Keratinocyte (primary cell): Measurements from ENCODE around the gene KIF17. TPM values are rescaled to one million over a fixed set of nuclear protein-coding genes. Genes with fewer than 3 reads are reported as not detected.

Experiments used
- DNase-seq: peaks from one replicate; pipeline ENCODE4 v3.0.0-alpha.2; 2011; ENCODE audit warnings: low read depth, missing footprints, low spot score
- FAIRE-seq: peaks from 2 replicates; lab custom pipeline; 2011; peaks lifted over from hg19 to GRCh38; lab: Jason Lieb, UNC
- H2AFZ ChIP-seq: 2 replicates; pipeline ENCODE4 v1.6.0; 2012; ENCODE audit warnings: low read length, control low read depth, inconsistent platforms; ENCODE audit not compliant: control insufficient read depth
- H3K27ac ChIP-seq: 2 replicates; pipeline ENCODE4 v1.5.1; 2011; ENCODE audit warnings: low read length; ENCODE audit not compliant: control insufficient read depth, insufficient read depth
- H3K27me3 ChIP-seq: 3 replicates; pipeline ENCODE4 v1.6.0; 2011; ENCODE audit warnings: low read length; ENCODE audit not compliant: control insufficient read depth, insufficient read depth; ENCODE audit errors: extremely low read depth
- H3K36me3 ChIP-seq, 2 experiments: 2 replicates in 1 of 2; 3 replicates in 1 of 2; pipeline ENCODE4 v1.5.1; 2011; ENCODE audit warnings: low read length in 2 of 2, mild to moderate bottlenecking in 1 of 2; ENCODE audit not compliant: control insufficient read depth in 2 of 2, insufficient read depth in 2 of 2; ENCODE audit errors: extremely low read depth in 1 of 2
- H3K4me1 ChIP-seq: 3 replicates; pipeline ENCODE4 v1.5.1; 2011; ENCODE audit warnings: low read length; ENCODE audit not compliant: control insufficient read depth, insufficient read depth; ENCODE audit errors: extremely low read depth
- H3K4me2 ChIP-seq: 3 replicates; pipeline ENCODE4 v1.6.0; 2011; ENCODE audit warnings: low read depth, low read length; ENCODE audit not compliant: control insufficient read depth, insufficient read depth; ENCODE audit errors: extremely low read depth
- H3K4me3 ChIP-seq, 3 experiments: fragments of 200-600 bp in 1 of 3; sonication (generic) in 1 of 3; 2 replicates in 2 of 3; 3 replicates in 1 of 3; pipeline ENCODE4 v1.5.1; 2011 to 2016; ENCODE audit warnings: low read length in 3 of 3, mild to moderate bottlenecking in 3 of 3, control low read depth in 2 of 3, inconsistent platforms in 1 of 3, low read depth in 1 of 3, mixed read lengths in 1 of 3, mixed run types in 1 of 3, moderate library complexity in 1 of 3; ENCODE audit not compliant: control insufficient read depth in 2 of 3, insufficient read depth in 2 of 3; ENCODE audit errors: extremely low read depth in 1 of 3
- H3K79me2 ChIP-seq: 2 replicates; pipeline ENCODE4 v1.6.0; 2012; ENCODE audit warnings: low read length; ENCODE audit not compliant: control insufficient read depth, insufficient read depth
- H3K9ac ChIP-seq: 3 replicates; pipeline ENCODE4 v1.6.0; 2011; ENCODE audit warnings: low read length; ENCODE audit not compliant: control insufficient read depth, insufficient read depth; ENCODE audit errors: extremely low read depth
- H3K9me1 ChIP-seq: 3 replicates; pipeline ENCODE4 v1.6.0; 2011; ENCODE audit warnings: low read length; ENCODE audit not compliant: control insufficient read depth, insufficient read depth; ENCODE audit errors: extremely low read depth
- H3K9me3 ChIP-seq: 2 replicates; pipeline ENCODE4 v1.5.1; 2012; ENCODE audit warnings: low read depth, low read length; ENCODE audit not compliant: control insufficient read depth
- H4K20me1 ChIP-seq: 3 replicates; pipeline ENCODE4 v1.6.0; 2011; ENCODE audit warnings: low read length; ENCODE audit not compliant: control insufficient read depth, insufficient read depth; ENCODE audit errors: extremely low read depth
- EZH2 ChIP-seq: IDR thresholded peaks from one replicate; pipeline ENCODE4 v1.6.1; 2012; ENCODE audit warnings: inconsistent platforms, mild to moderate bottlenecking, low read length, moderate library complexity
- dilution Hi-C: fragments of 300-500 bp; cut with MboI; formaldehyde crosslinking; loops from one replicate; pipeline ENCODE4 v1.7.0; 2020; ENCODE audit warnings: low sequenced_read_pairs; ENCODE audit not compliant: extremely low pct_ligation_motif_present
- polyA plus RNA-seq, 5 experiments: library from polyadenylated mRNA; depleted of rRNA in 3 of 5; stranded (reverse) in 3 of 5; stranded (forward) in 1 of 5; unstranded in 1 of 5; fragments of >200 nt; gene quantifications; 1 replicate in 1 of 5; 2 replicates in 3 of 5; 3 replicates in 1 of 5; pipeline versions ENCODE4 v1.2.1 to v1.2.3, GENCODE V29; 2011 to 2012; ENCODE audit warnings: missing spikeins in 2 of 5, low read depth in 1 of 5, low replicate concordance in 1 of 5
- TF ChIP-seq, protein P1 (sequence below), 3 experiments: IDR thresholded peaks in 1 of 3; conservative IDR thresholded peaks in 1 of 3; optimal IDR thresholded peaks in 1 of 3; 2 replicates in 2 of 3; 3 replicates in 1 of 3; pipeline versions ENCODE3 to v1.5.1; 2011; ENCODE audit warnings: low read length in 3 of 3, mild to moderate bottlenecking in 3 of 3, moderate library complexity in 2 of 3, control low read depth in 1 of 3, inconsistent platforms in 1 of 3; ENCODE audit not compliant: insufficient read depth in 2 of 3; ENCODE audit errors: extremely low read depth in 1 of 3

The KIF17 gene
- polyA plus RNA-seq, 1 donor (not counting 4 experiments of a cell fraction or from before 2014, with no cell fraction given) = 0.90 TPM

DNA sequence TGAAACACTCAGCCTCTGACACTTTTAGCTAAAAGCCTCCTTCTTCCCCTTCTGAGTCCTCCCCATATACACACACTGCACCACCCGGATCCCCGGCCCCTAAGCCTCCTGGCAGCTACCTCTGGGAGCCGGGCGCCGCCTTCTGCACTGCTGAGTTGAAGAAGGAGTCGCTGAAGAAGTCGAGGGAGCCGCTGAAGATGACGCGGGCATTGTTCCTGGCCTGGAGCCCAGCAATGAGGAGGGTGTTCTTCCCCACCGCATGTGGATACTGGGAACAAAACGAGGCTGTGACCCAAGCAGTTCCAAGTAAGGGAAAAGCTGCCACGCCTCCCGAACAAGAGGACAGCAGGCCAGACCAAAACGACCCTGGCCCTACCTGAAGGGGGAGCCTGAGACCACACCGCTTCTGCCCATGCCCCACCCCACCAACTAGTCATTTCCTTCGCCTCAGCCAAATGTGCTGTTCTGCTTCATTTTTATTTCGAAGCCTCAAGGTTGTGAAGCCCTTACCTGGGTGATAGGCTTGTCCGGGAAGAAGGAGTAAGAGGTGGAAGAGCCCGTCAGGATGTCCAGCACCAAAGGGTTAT is 63.6 kb downstream of the KIF17 start:
- Histone ChIP-seq H3K79me2 (peaks cover 40% of the 10 kb centered on the region), H3K4me3 (no peak overlapping the region), H2AFZ (no peak overlapping the region), H3K4me1 (no peaks in the 10 kb centered on the region), H3K9me1 (no peaks in the 10 kb centered on the region), H3K9me3 (no peaks in the 10 kb centered on the region), H3K27me3 (no peaks in the 10 kb centered on the region), H3K4me2 (no peak overlapping the region), H4K20me1 (peaks cover 6% of the 10 kb centered on the region), H3K36me3 (peaks cover 52 to 73% of the 10 kb centered on the region in 2 experiments), H3K9ac (no peak overlapping the region), H3K27ac (no peak overlapping the region)
- TF ChIP-seq EZH2 = no peak
- TF ChIP-seq, protein P1, sequence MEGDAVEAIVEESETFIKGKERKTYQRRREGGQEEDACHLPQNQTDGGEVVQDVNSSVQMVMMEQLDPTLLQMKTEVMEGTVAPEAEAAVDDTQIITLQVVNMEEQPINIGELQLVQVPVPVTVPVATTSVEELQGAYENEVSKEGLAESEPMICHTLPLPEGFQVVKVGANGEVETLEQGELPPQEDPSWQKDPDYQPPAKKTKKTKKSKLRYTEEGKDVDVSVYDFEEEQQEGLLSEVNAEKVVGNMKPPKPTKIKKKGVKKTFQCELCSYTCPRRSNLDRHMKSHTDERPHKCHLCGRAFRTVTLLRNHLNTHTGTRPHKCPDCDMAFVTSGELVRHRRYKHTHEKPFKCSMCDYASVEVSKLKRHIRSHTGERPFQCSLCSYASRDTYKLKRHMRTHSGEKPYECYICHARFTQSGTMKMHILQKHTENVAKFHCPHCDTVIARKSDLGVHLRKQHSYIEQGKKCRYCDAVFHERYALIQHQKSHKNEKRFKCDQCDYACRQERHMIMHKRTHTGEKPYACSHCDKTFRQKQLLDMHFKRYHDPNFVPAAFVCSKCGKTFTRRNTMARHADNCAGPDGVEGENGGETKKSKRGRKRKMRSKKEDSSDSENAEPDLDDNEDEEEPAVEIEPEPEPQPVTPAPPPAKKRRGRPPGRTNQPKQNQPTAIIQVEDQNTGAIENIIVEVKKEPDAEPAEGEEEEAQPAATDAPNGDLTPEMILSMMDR (optimal IDR thresholded peaks at IDR 0.05 in 1 of 3, IDR thresholded peaks at IDR 0.05 in 1 of 3, conservative IDR thresholded peaks at IDR 0.05 in 1 of 3; ENCODE audit: extremely low read depth in 1 of 3, insufficient read depth in 2 of 3, low read length in 3 of 3) = peak in 1 of 3 experiments; percentile 8
- dilution Hi-C loops = no loop called here
- FAIRE-seq = no peak
- no peak for DNase-seq

DNA sequence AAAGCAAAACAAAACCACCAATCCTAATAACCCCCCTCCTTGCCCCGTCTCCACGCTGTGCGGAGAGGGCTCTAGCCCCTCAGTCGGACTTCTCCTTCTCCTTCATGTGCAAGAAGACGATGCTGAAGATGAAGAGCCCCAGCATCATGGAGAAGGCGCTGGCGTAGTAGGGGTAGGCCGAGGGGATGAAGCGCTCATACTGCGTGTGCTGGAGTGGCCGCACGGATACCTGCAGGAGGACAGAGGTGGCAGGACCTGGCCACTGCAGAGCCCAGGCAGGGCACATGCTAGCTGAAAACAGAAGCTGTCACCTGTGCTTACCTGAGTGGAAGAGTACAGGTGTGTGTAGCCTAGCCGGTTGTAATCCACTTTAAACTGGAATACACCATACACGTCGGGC is 65.5 kb downstream of the KIF17 start:
- Histone ChIP-seq H3K4me2 (no peak overlapping the region), H3K36me3 (peaks cover 52 to 67% of the 10 kb centered on the region in 2 experiments), H3K4me3 (no peak overlapping the region), H3K4me1 (no peaks in the 10 kb centered on the region), H3K9ac (no peak overlapping the region), H3K79me2 (peaks cover 21% of the 10 kb centered on the region), H2AFZ (no peak overlapping the region), H3K9me1 (no peaks in the 10 kb centered on the region), H3K27ac (no peak overlapping the region), H3K9me3 (no peaks in the 10 kb centered on the region), H3K27me3 (no peaks in the 10 kb centered on the region), H4K20me1 (peaks cover 4% of the 10 kb centered on the region)
- DNase-seq (no peak), FAIRE-seq (no peak)
- dilution Hi-C loops = no loop called here
- TF ChIP-seq, protein P1 (optimal IDR thresholded peaks at IDR 0.05 in 1 of 3, IDR thresholded peaks at IDR 0.05 in 1 of 3, conservative IDR thresholded peaks at IDR 0.05 in 1 of 3; ENCODE audit: extremely low read depth in 1 of 3, insufficient read depth in 2 of 3, low read length in 3 of 3) = no peak
- TF ChIP-seq EZH2 = no peak
